HFF-Myc (cell line): ENCODE data around the gene MINAR1.
A peak's percentile ranks its signal among the peaks of the same experiment; 100 is the strongest.

Source experiments
- DNase-seq: peaks from one replicate; pipeline ENCODE4 v3.0.0-alpha.2; 2011; ENCODE audit warnings: low read depth; ENCODE audit errors: extremely low read depth
- H3K4me3 ChIP-seq: replicated peaks from 2 replicates; pipeline ENCODE4 v1.5.1; 2011; ENCODE audit warnings: low read depth, mild to moderate bottlenecking, control low read depth, low read length
- CTCF ChIP-seq: IDR thresholded peaks from 2 replicates; pipeline ENCODE4 v1.5.1; 2012; ENCODE audit warnings: mild to moderate bottlenecking, low read depth, low read length, control low read depth; ENCODE audit errors: missing control alignments

Gene MINAR1

GRCh38 chr15:79430901-79431635 is 1.1 kb upstream of the MINAR1 start:
- peak overlapping the region; percentile 45 for H3K4me3 ChIP-seq
- DNase-seq: no peak
- TF ChIP-seq CTCF: no peak

GRCh38 chr15:79432345-79433275 is 474 bp downstream of the MINAR1 start:
- H3K4me3 ChIP-seq: peak overlapping the region; percentile 45
- no peak for TF ChIP-seq CTCF
- DNase-seq: no peak

GRCh38 chr15:79433276-79433990 is 1.3 kb downstream of the MINAR1 start:
- no peak for DNase-seq
- TF ChIP-seq CTCF: no peak
- H3K4me3 ChIP-seq: no peak overlapping the region

GRCh38 chr15:79434361-79434760 is 2.2 kb downstream of the MINAR1 start:
- TF ChIP-seq CTCF: no peak
- no peak for DNase-seq
- no peak overlapping the region for H3K4me3 ChIP-seq

- no peak for DNase-seq
- no peak overlapping the region for H3K4me3 ChIP-seq
- no peak for TF ChIP-seq CTCF
Observed at GRCh38 chr15:79436037-79436780, 4.1 kb downstream of the MINAR1 start.

- TF ChIP-seq CTCF: no peak
- DNase-seq: no peak
- no peak overlapping the region for H3K4me3 ChIP-seq
Observed at GRCh38 chr15:79437275-79438000, 5.3 kb downstream of the MINAR1 start.
